8988T (cell line): ENCODE measurements around the gene SFT2D1.
"Not testable (repeated sequence)": the region's sequence is repeated elsewhere in the genome, so short reads cannot be mapped to it uniquely, and the experiment has no call there.

Source experiments
- DNase-seq: peaks from one replicate; pipeline ENCODE4 v3.0.0; 2011

SFT2D1 gene

GRCh38 chr6:166362427-166362826, 20.1 kb upstream of the SFT2D1 start:
- not testable (repeated sequence) for DNase-seq

GRCh38 chr6:166361077-166361429, 18.7 kb upstream of the SFT2D1 start:
- DNase-seq: no peak

- no peak for DNase-seq
Measured at GRCh38 chr6:166360243-166361076, 18.1 kb upstream of the SFT2D1 start.

DNA sequence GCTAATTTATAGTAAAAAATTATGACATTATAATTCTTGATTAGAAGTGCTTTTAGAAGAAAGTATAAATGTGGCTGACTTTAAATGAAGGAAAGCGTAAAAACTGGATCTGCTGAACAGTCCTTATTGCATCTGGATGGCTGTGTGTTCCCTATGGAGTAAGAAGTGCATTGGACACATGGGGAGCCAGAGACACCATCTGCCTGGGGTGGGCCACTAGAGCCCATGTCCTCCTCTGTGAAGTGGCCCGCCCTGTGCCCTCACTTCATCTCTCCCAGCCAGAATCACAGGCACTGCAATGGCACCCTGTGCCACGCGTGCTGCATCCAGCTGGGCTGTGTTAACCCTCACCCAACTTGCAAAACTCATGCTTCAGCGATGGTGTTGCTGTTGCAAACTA, 13.2 kb upstream of the SFT2D1 start:
- no peak for DNase-seq

DNA sequence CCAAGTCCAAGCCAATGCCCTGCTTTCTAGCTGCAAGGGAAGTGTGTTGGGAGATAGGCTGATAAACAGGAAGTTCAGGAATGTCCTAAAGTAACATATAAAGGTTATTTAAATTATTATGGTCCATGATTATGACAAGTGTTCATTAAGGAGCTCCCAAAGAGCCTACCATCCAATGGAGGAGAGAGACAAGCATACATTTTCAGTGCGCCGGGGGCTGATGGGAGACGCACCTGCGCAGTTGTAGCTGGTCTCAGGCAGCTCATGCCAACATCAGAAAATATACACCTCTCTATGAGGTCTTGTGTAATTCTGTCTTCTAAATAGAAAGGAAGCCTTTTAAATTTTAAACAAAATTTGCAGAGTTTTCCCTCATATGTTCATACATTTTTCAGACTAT, 12.6 kb upstream of the SFT2D1 start:
- DNase-seq: no peak

- no peak for DNase-seq
Measured at GRCh38 chr6:166354143-166354542, 11.8 kb upstream of the SFT2D1 start.

- no peak for DNase-seq
Measured at GRCh38 chr6:166353507-166353906, 11.2 kb upstream of the SFT2D1 start.

- no peak for DNase-seq
Measured at GRCh38 chr6:166352923-166353322, 10.6 kb upstream of the SFT2D1 start.

DNA sequence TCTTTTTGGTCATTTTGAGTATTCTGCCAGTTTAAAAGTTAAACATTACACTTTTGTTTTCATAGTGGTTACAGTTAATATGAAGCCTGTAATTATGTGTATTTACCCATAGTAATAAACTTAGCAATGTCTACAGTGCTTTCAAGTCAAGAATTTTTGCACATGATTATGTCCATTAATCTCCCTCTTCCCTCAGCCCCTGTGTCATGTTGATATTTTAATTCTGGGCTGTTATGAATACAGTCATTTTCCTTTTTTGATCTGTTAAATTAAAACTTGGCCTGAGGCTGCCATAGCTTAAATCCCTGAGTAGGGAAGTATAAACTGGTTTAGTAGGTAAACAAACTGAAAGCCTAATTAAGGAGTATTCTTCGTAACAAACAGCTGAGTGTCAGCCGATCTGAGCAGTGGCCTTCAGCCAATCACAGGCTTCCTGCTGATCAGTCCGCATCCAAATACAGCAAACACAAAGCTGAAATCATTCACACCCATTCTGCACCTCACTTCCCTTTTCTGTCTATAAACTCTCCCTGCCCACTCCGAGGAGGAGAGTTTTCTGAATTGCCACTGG, 9.5 kb upstream of the SFT2D1 start:
- no peak for DNase-seq

- DNase-seq: no peak
Measured at GRCh38 chr6:166348305-166348949, 6.1 kb upstream of the SFT2D1 start.

- DNase-seq: no peak
Measured at GRCh38 chr6:166346965-166347364, 4.6 kb upstream of the SFT2D1 start.

DNA sequence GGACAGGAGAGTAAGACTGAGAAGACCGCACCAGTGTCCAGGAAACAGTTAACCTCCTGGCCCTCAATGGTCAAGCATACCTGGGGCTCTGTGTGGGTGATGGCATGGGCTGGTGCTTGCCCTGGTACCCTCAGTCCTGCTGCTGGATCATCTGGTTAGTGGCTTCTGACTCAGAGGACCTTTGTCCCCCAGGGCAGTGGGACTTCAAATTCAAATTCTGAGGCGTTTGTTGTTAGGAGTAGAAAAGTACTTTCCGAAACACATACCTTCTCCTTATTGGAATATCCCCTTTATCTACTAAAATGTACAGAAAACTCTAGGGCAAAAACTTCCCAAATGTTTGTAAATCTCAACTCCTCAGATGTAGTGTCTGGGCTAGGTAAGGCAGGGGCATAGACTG, 4.1 kb upstream of the SFT2D1 start:
- DNase-seq: no peak

DNA sequence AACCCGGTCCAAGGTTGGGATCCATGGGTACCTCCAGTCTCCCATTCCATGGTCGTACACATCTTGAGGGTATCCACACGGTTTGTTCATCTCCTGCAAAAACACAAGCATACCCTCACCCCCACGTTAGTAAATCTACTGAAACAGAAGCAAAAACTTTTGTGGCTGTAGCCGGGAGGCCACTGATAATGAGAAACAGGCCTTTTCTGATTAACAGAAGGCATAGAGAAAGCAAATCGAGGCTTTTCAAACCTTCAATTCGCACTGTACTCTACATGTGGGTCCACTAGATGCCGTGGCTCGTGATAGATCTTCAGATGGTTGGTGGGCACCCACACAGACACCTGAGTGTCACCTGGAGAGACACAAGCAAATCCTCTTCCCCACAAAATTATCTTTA, 3.3 kb upstream of the SFT2D1 start:
- not testable (repeated sequence) for DNase-seq

- DNase-seq: not testable (repeated sequence)
Measured at GRCh38 chr6:166344921-166345320, 2.6 kb upstream of the SFT2D1 start.

DNA sequence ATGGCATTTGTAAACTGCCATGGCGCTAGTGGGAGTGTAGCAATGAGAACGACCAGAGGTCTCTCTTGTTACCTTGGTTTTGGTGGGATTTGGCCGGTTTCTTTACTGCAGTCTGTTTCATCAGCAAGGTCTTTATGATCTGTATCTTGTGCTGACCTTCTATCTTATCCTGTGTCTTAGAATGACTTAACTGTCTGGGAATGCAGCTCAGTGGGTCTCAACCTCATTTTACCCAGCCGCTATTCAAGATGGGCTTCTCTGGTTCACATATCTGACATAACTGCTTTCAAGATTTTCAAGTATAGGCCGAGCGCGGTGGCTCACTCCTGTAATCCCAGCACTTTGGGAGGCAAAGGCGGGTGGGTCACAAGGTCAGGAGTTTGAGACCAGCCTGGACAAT, 1.9 kb upstream of the SFT2D1 start:
- DNase-seq: no peak

DNA sequence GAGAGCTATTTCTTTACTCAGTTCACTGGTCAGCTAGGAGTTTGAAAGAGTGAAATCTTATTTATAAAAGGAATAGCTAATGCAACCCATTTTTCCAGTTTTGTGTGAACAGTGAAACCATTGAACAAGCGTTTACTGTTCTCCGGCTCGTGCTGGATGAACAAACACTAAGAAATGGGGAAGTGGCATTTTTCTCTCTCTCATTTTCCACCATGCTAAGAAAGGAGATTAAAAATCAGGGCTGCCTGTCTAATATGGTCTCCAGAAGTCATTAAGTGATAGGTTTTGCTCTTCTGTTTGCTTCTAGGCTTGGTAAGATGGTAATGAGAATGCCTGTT, 774 bp upstream of the SFT2D1 start:
- DNase-seq: no peak

GRCh38 chr6:166341977-166342348, 382 bp downstream of the SFT2D1 start:
- no peak for DNase-seq

DNA sequence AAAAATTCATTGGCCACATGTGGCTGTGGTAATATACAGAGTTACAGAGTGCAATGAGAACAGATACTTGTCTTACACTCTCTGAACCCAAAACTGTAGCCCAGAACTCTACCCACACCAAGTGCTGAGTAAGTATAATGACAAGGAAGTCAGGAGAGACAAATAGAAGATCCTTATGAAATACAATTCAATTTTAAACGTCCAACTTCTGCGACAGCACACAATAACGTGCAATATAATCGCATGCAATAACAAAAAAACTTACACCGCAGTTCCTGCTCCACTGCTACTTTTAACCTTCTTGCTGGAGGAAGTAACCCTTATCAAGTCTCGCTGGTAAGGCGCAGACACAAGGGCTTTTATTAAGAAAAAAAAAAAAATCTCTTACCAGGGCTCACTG, 881 bp downstream of the SFT2D1 start:
- no peak for DNase-seq

- no peak for DNase-seq
Measured at GRCh38 chr6:166338854-166339253, 3.5 kb downstream of the SFT2D1 start.

DNA sequence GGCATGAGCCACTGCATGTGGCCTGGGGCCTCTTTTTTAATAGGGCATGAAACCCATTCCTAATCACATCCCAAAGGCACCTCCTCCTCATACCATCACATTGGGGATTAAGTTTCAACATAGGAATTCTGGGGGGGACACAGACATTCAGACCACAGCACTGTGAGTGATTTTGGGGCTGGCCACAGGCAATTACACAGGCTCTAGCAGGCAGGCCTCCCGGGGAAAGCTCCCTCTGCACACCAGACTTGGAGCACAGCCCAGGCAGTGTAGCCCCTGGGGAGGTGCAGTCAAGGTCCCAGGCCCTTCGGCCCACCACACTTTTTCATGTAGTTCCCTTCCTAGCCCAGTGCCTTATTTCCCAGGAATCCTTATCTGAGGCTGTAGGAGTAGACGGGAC, 5.5 kb downstream of the SFT2D1 start:
- no peak for DNase-seq

- DNase-seq: no peak
Measured at GRCh38 chr6:166335378-166336302, 6.7 kb downstream of the SFT2D1 start.

- DNase-seq: no peak
Measured at GRCh38 chr6:166334878-166335277, 7.5 kb downstream of the SFT2D1 start.
